GM23338 (cell line): ENCODE measurements around the gene GCK. TPM values are rescaled to one million over a fixed set of nuclear protein-coding genes. Genes with fewer than 3 reads are reported as not detected.

Source experiments
- ATAC-seq: fragments of 200-7000 bp; cut with Tn5 transposase; 3 replicates; pipeline ENCODE4 v1.9.1; 2020
- DNase-seq: peaks from one replicate; pipeline ENCODE4 v3.0.0-alpha.2; 2015; ENCODE audit warnings: low spot score
- H2AFZ ChIP-seq: fragments of 200-600 bp; sonication (generic); 2 replicates; pipeline ENCODE4 v1.8.0; 2016; ENCODE audit warnings: antibody characterized with exemption, mild to moderate bottlenecking, moderate library complexity
- H3F3A ChIP-seq: fragments of 200-600 bp; sonication (generic); replicated peaks from 2 replicates; pipeline ENCODE4 v1.8.0; 2017; ENCODE audit warnings: antibody characterized with exemption, mixed run types, low read depth
- H3K27ac ChIP-seq: fragments of 200-600 bp; sonication (generic); 2 replicates; pipeline ENCODE4 v1.6.1; 2016; ENCODE audit warnings: low read depth
- H3K27me3 ChIP-seq: fragments of 200-600 bp; sonication (generic); 2 replicates; pipeline ENCODE4 v1.8.0; 2016; ENCODE audit warnings: mild to moderate bottlenecking, mixed run types, moderate library complexity; ENCODE audit not compliant: insufficient read depth
- H3K36me3 ChIP-seq: fragments of 200-600 bp; sonication (generic); 2 replicates; pipeline ENCODE4 v1.8.0; 2016; ENCODE audit warnings: mild to moderate bottlenecking; ENCODE audit not compliant: insufficient read depth
- H3K4me1 ChIP-seq: fragments of 200-600 bp; sonication (generic); 2 replicates; pipeline ENCODE4 v1.8.0; 2016; ENCODE audit warnings: mild to moderate bottlenecking, moderate library complexity; ENCODE audit not compliant: insufficient read depth
- H3K4me2 ChIP-seq: fragments of 200-600 bp; sonication (generic); 2 replicates; pipeline ENCODE4 v1.7.1; 2017; ENCODE audit warnings: mixed run types
- H3K4me3 ChIP-seq: fragments of 200-600 bp; sonication (generic); 2 replicates; pipeline ENCODE4 v1.6.1; 2016; ENCODE audit warnings: mixed run types
- H3K79me2 ChIP-seq: fragments of 200-600 bp; sonication (generic); replicated peaks from 2 replicates; pipeline ENCODE4 v1.8.0; 2017; ENCODE audit warnings: mild to moderate bottlenecking; ENCODE audit not compliant: insufficient read depth
- H3K9me2 ChIP-seq: fragments of 200-600 bp; sonication (generic); 2 replicates; pipeline ENCODE4 v1.8.0; 2017; ENCODE audit not compliant: insufficient read depth
- H4K20me1 ChIP-seq: fragments of 200-600 bp; sonication (generic); replicated peaks from 2 replicates; pipeline ENCODE4 v1.8.0; 2017; ENCODE audit warnings: mild to moderate bottlenecking; ENCODE audit not compliant: insufficient read depth
- H3K27ac Mint-ChIP-seq: 2 replicates; pipeline ENCODE4 v1.8.0; 2020; ENCODE audit warnings: inconsistent platforms, mild to moderate bottlenecking, moderate library complexity, mixed read lengths
- H3K27me3 Mint-ChIP-seq: 3 replicates; pipeline ENCODE4 v1.8.0; 2022; ENCODE audit warnings: low read depth, mild to moderate bottlenecking, moderate library complexity, mixed read lengths, inconsistent platforms; ENCODE audit not compliant: insufficient read depth, poor library complexity
- H3K36me3 Mint-ChIP-seq: 3 replicates; pipeline ENCODE4 v1.8.0; 2021; ENCODE audit warnings: low read depth, mild to moderate bottlenecking, inconsistent platforms, moderate library complexity, mixed read lengths
- H3K4me1 Mint-ChIP-seq: 3 replicates; pipeline ENCODE4 v1.8.0; 2020; ENCODE audit warnings: mild to moderate bottlenecking, inconsistent platforms, mixed read lengths
- H3K4me3 Mint-ChIP-seq: 3 replicates; pipeline ENCODE4 v1.8.0; 2021; ENCODE audit warnings: moderate library complexity, mild to moderate bottlenecking, inconsistent platforms, mixed read lengths
- H3K9me3 Mint-ChIP-seq: 3 replicates; pipeline ENCODE4 v1.8.0; 2020; ENCODE audit warnings: moderate library complexity, mild to moderate bottlenecking, inconsistent platforms, mixed read lengths
- CTCF ChIP-seq, 2 experiments: fragments of 200-600 bp in 1 of 2; sonication (generic) in 1 of 2; conservative IDR thresholded peaks; 2 replicates each; pipeline versions ENCODE4 v1.5.1 to v1.6.1; 2016 to 2017; ENCODE audit warnings: antibody characterized with exemption in 2 of 2, low read depth in 2 of 2, mild to moderate bottlenecking in 2 of 2, moderate library complexity in 1 of 2
- EZH2 ChIP-seq: fragments of 200-600 bp; sonication (generic); IDR thresholded peaks from one replicate; pipeline ENCODE4 v1.8.0; 2017; ENCODE audit warnings: antibody characterized with exemption, mild to moderate bottlenecking, low read depth; ENCODE audit not compliant: unreplicated experiment
- JUNB ChIP-seq: IDR thresholded peaks from one replicate; pipeline ENCODE4 v1.6.1; 2016; ENCODE audit warnings: antibody characterized with exemption; ENCODE audit not compliant: unreplicated experiment
- NANOG ChIP-seq: IDR thresholded peaks from 2 replicates; pipeline ENCODE4 v1.6.1; 2016; ENCODE audit warnings: antibody characterized with exemption, borderline replicate concordance
- STAT1 ChIP-seq: IDR thresholded peaks from one replicate; pipeline ENCODE4 v1.6.1; 2016; ENCODE audit warnings: antibody characterized with exemption; ENCODE audit not compliant: unreplicated experiment
- ZNF114 ChIP-seq: fragments of 250-450 bp; sonication (Bioruptor Pico); IDR thresholded peaks from 2 replicates; pipeline ENCODE4 v1.5.0; 2020; ENCODE audit warnings: mild to moderate bottlenecking, moderate library complexity
- ZNF462 ChIP-seq: fragments of 250-450 bp; sonication (Bioruptor Pico); IDR thresholded peaks from 2 replicates; pipeline ENCODE4 v1.5.0; 2020; ENCODE audit warnings: mild to moderate bottlenecking, moderate library complexity
- polyA plus RNA-seq: library from polyadenylated mRNA; unstranded; fragments of >200 nt; fragmentation: Nextera tagmentation; extraction: Ambion mirVana; gene quantifications from 2 replicates; pipeline ENCODE4 v1.2.1, GENCODE V29; 2016
- total RNA-seq: library from RNA; depleted of rRNA; stranded (reverse); fragments of >200 nt; shearing (Covaris generic); gene quantifications from 2 replicates; pipeline ENCODE4 v1.2.3, GENCODE V29; 2014
- TF ChIP-seq, protein P1 (sequence below): IDR thresholded peaks from one replicate; pipeline ENCODE4 v1.6.1; 2018; ENCODE audit warnings: antibody characterized with exemption; ENCODE audit not compliant: unreplicated experiment

The GCK gene
- total and polyA plus RNA-seq, 2 experiments from 2014 or later = 6.1 to 7.3 TPM

DNA sequence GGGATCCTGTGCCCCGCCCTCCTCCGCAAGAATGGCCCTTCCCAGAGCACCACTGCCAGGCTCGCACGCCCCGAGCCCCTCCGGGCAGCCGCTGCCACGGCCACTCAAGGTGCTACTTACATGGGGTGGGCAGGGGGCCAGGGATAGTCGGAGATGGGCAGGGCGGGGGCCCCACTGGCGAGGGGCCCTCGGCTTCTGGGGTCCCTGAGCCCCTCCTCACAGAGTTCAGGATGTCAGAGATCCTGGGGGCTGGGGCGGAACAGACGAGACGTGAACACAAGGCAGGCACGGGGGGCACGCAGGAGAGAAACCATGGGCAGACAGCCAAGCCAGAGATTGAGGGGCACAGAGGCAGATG, 37.1 kb upstream of the GCK start (continued):
- no peak for TF ChIP-seq ZNF462 (CRISPR knock-in tag)

DNA sequence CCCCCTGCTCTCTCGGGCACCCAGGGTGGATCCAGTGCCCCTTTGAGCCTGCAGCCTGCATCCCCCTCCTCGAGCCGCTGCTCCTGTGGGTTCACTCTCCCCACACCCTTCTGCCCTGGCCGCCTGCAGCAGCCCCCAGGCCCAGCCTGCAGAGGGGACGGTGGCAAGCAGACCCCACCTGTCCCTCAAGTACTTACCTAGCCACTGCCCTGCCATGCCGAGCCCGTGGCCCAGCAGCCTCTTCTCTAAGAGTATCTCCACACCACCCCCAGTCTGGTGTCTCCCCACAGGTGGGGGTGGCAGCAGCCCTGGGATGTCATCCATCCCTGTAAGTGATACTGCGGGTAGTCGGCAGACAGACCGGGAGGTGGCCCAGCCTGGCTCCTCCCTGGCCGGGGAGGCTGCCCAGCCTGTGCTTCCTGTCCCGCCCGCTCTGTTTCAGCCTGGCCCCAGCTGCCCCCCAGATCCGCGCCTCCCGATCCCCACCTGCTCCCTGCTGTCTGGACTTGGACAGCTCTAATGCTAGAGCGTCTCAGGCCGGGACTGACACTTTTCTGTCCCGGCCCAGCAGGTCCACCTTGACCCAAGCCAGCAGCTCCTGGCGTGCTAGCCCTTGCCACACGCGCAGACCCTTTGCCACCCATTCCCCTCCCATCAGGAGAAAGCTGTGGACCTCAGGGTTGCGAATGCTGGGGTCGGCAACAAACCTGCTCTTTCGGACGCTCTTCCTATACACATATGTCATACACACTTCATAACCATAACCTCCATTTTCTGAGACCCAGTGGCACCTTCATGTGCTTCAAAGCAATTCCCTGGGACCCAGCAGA, 36.5 kb upstream of the GCK start:
- TF ChIP-seq, protein P1, sequence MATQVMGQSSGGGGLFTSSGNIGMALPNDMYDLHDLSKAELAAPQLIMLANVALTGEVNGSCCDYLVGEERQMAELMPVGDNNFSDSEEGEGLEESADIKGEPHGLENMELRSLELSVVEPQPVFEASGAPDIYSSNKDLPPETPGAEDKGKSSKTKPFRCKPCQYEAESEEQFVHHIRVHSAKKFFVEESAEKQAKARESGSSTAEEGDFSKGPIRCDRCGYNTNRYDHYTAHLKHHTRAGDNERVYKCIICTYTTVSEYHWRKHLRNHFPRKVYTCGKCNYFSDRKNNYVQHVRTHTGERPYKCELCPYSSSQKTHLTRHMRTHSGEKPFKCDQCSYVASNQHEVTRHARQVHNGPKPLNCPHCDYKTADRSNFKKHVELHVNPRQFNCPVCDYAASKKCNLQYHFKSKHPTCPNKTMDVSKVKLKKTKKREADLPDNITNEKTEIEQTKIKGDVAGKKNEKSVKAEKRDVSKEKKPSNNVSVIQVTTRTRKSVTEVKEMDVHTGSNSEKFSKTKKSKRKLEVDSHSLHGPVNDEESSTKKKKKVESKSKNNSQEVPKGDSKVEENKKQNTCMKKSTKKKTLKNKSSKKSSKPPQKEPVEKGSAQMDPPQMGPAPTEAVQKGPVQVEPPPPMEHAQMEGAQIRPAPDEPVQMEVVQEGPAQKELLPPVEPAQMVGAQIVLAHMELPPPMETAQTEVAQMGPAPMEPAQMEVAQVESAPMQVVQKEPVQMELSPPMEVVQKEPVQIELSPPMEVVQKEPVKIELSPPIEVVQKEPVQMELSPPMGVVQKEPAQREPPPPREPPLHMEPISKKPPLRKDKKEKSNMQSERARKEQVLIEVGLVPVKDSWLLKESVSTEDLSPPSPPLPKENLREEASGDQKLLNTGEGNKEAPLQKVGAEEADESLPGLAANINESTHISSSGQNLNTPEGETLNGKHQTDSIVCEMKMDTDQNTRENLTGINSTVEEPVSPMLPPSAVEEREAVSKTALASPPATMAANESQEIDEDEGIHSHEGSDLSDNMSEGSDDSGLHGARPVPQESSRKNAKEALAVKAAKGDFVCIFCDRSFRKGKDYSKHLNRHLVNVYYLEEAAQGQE = no peak
- TF ChIP-seq CTCF (conservative IDR thresholded peaks at IDR 0.05; ENCODE audit: low read depth in 2 of 2) = no peak
- no peak for TF ChIP-seq ZNF114
- no peak for TF ChIP-seq JUNB
- TF ChIP-seq EZH2 = no peak
- no peak for TF ChIP-seq NANOG
- TF ChIP-seq STAT1 = no peak
- Histone ChIP-seq H3K9me2 (no peaks in the 10 kb centered on the region), H3K4me2 (no peak overlapping the region), H3K4me1 (peaks cover 4% of the 10 kb centered on the region; the same call in 1 of the 2 replicates), H3K4me3 (no peak overlapping the region), H3K79me2 (no peaks in the 10 kb centered on the region), H3K27me3 (no peaks in the 10 kb centered on the region), H3K27ac (no peak overlapping the region), H4K20me1 (no peaks in the 10 kb centered on the region), H3F3A (no peaks in the 10 kb centered on the region), H3K36me3 (no peaks in the 10 kb centered on the region), H2AFZ (no peak overlapping the region)
- no peak overlapping the region for H3K4me3 Mint-ChIP-seq
- H3K9me3 Mint-ChIP-seq = no peaks in the 10 kb centered on the region
- ATAC-seq (no peak), DNase-seq (no peak)
- peaks cover 17% of the 10 kb centered on the region for H3K4me1 Mint-ChIP-seq
- H3K36me3 Mint-ChIP-seq = no peaks in the 10 kb centered on the region
- no peak overlapping the region for H3K27ac Mint-ChIP-seq
- peaks cover 13% of the 10 kb centered on the region for H3K27me3 Mint-ChIP-seq
